HG02678 (cell line): Measurements from ENCODE around the gene ARHGAP6.
"Not testable (repeated sequence)": the region's sequence is repeated elsewhere in the genome, so short reads cannot be mapped to it uniquely, and the experiment has no call there.

ENCODE experiments used
- ATAC-seq: cut with Tn5 transposase; IDR thresholded peaks from one replicate; pipeline ENCODE4 v1.9.1; 2021; ENCODE audit warnings: mild to moderate bottlenecking, moderate library complexity; ENCODE audit not compliant: unreplicated experiment

Gene ARHGAP6

DNA sequence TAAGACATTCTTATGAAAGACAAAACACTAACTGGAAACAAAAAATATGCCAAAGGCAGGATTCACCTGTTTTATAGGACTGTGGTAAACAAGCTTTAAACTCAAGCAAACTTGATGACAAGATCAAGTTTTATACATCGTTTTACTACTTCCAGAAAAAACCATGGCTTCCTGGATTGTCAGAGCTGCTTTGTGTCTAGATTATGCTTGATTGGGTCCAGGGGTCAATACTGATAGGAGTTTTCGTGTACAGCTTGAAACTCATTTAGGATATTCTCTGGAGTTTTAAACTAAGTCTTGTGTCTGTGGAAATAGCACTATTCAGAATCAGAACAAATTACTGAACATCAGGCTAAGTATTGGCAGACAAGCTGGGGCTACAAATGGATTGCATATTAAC is 541.6 kb downstream of the ARHGAP6 start:
- no peak for ATAC-seq

DNA sequence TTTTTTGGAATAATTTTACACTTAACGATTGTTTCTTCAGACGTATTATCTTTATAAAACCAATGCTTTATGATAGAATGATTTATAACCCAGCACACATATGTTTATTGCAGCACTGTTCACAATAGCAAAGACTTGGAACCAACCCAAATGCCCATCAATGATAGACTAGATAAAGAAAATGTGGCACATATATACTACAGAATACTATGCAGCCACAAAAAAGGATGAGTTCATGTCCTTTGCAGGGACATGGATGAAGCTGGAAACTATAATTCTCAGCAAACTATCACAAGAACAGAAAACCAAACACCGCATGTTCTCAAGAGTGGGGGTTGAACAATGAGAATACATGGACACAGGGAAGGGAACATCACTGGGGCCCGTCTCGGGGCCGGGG is 542.6 kb downstream of the ARHGAP6 start:
- not testable (repeated sequence) for ATAC-seq

DNA sequence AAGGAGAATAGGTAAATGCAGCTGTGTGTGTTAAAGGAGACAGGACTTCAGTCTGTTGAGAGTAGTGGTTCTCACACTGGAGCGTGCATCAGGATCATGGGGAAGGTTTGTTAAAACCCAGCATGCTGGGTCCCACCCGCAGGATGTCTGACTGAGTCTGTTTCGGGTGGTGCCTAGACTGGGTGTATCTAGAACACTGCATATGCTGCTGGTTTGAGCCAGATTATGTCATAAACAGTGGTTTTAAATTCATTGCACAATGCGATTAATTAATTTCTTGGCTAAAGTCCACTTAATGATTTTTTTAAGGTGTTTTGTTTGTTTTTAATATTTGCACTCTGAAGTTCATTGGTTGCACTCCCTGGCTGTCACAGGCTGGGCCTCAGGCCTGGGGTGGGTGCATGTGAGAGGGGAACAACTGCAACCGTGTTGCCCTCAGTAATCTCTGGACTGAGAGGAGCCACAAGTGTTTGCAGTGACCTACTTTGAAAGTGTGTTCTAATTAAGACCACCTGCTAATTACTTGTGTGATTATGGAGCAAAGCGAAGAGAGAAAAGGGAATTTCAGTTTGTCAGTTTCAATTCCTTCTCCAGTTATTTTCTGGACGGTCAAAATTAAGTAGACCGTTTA is 546.3 kb downstream of the ARHGAP6 start:
- ATAC-seq, result no peak

DNA sequence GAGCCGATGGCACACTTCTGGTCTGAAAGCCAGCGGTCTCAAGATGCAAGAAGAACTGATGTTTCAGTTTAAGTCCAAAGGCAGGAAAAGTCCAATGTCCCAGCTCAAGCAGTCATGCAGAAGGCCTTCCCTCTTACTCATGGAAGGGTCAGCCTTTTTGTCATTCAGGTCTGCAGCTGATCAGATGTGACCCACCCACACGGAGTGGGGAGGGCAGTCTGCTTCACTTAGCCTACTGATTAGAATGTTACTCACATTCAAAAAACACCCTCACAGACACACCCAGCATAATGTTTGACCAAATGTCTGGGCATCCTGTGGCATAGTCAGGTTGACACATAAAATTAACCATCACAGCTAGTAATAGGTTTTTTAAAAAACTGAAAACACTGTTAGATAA is 548.0 kb downstream of the ARHGAP6 start:
- ATAC-seq, result no peak

- peak; percentile 24 for ATAC-seq
These were observed 552.0 kb downstream of the ARHGAP6 start for GRCh38 chrX:11113731-11114130.

DNA sequence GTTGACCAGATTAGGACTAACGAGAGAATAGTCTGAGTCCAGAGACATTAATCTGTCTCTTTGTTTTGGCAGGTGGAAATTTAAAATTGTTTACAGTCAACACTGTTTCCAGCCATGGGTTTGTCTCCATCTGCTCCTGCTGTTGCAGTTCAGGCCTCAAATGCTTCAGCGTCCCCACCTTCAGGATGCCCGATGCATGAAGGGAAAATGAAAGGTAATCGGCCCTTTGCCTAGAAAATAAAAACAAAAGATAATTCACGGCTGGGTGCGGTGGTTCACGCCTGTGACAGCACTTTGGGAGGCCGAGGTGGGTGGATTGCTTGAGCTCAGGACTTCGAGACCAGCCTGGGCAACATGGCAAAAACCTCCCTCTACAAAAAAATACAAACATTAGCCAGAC is 553.8 kb downstream of the ARHGAP6 start:
- no peak for ATAC-seq

GRCh38 chrX:11111037-11111851 is 554.5 kb downstream of the ARHGAP6 start, which contains the start of gene HCCS:
Gene HCCS (plus strand): TSS chrX:11111332. CDS start chrX:11112061, 729 bp downstream.
- ATAC-seq, result peak; percentile 92

- ATAC-seq, result no peak
These were observed 555.8 kb downstream of the ARHGAP6 start for GRCh38 chrX:11109968-11110367.

DNA sequence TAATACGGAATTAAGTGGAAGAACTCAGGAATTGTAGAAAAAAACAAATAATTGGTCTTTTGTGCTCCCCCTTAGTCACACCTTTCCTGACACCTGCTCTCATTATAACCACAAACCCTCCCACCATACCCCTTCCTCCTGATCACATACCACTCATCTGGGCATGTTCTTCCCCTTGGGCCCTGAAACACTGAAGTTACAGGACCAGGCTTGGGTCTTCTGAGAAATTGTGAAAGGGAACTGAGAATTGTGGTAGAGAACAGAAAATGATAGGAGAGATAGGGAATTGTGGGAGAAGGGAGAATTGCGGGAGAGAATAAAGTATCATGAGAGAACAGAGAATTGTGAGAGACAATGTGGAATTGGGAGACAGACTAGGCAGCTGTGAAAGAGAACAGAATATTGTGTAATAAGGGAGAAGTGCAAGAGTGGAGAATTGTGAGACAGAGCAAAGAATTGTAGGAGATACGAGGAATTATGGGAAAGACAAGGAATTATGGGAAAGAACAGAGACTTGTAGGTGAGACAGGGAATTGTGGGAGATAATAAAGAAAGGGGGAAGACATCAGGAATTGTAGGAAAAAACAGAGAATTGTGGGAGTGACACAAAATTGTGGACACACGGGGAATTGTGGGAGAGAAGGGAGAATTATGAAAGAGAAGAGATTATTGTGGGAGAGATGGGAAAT is 557.3 kb downstream of the ARHGAP6 start:
- ATAC-seq, result no peak

DNA sequence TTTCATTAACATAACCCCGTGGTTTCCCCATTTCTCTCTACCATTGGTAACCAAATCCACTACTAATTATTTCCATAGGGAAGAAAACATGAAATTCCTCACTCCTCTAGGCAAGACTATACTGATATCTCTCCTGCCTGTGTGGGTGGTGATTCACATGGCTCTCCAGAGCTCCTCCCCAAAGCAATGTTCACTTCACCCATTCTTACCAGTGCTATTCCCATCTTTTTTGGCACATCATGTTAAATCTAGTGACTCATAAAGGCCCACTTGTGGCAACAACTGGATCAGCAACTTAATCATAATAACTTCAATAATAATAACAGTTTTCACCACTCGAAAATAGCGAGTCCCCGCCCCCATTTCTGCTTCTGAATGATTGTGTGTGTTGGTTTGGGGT is 560.6 kb downstream of the ARHGAP6 start:
- no peak for ATAC-seq

GRCh38 chrX:11103751-11104150 is 562.0 kb downstream of the ARHGAP6 start:
- ATAC-seq, result no peak

- ATAC-seq, result no peak
These were observed 562.7 kb downstream of the ARHGAP6 start for GRCh38 chrX:11103006-11103405.

- no peak for ATAC-seq
These were observed 565.3 kb downstream of the ARHGAP6 start for GRCh38 chrX:11100281-11101035.

DNA sequence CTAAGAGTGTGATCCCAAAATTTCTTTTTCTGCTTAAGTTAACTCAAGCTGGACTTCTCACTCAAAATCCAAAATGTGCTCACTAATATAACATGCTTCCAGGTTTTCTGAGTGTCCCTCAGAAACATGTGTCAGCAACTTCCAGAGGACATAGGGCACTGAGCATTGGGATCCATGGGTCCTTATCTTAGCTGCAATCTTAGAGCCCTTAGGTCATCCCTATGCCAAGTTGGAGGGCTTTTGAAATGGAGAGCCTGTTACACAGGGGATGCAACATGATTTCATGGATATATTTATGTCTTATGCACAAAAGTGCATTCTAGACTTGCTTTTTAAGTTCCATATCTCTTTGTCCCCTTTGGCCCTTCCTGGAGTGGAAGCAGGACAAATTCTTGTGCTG is 566.3 kb downstream of the ARHGAP6 start:
- ATAC-seq, result no peak

- ATAC-seq, result no peak
These were observed 567.8 kb downstream of the ARHGAP6 start for GRCh38 chrX:11097933-11098332.

- ATAC-seq, result no peak
These were observed 575.9 kb downstream of the ARHGAP6 start for GRCh38 chrX:11089802-11090201.
